Fibroblast of lung (primary cell): ENCODE measurements around the gene METTL25B.

Experiments used
- CTCF ChIP-seq, 2 donors: IDR thresholded peaks in 1 of 2; conservative IDR thresholded peaks in 1 of 2; 1 replicate in 1 of 2; 2 replicates in 1 of 2; pipeline ENCODE4 v1.5.1; 2011 to 2012; ENCODE audit warnings: low read length in 2 of 2, control low read depth in 1 of 2, inconsistent platforms in 1 of 2, low read depth in 1 of 2, mild to moderate bottlenecking in 1 of 2
- EZH2 ChIP-seq: IDR thresholded peaks from 2 replicates; pipeline ENCODE4 v1.5.1; 2012; ENCODE audit warnings: low read length, control low read depth, mild to moderate bottlenecking; ENCODE audit errors: missing control alignments

GRCh38 chr1:156705321-156705917 lies 22.9 kb upstream of the METTL25B start, which contains the start of gene CRABP2:
- TF ChIP-seq CTCF (conservative IDR thresholded peaks at IDR 0.05 in 1 of 2, IDR thresholded peaks at IDR 0.05 in 1 of 2; ENCODE audit: low read depth in 1 of 2, low read length in 2 of 2) (no peak), EZH2 (no peak)
